AG09309 (cell line): Measurements from ENCODE around the gene PDK1.
A peak's percentile ranks its signal among the peaks of the same experiment; 100 is the strongest.
"Not testable (repeated sequence)": the region's sequence is repeated elsewhere in the genome, so short reads cannot be mapped to it uniquely, and the experiment has no call there.

ENCODE experiments used
- DNase-seq: peaks from one replicate; pipeline ENCODE4 v3.0.0-alpha.2; 2010; ENCODE audit warnings: low read depth
- H3K4me3 ChIP-seq: 2 replicates; pipeline ENCODE4 v1.5.1; 2011; ENCODE audit warnings: mild to moderate bottlenecking, low read depth, low read length, moderate library complexity; ENCODE audit not compliant: control insufficient read depth
- TF ChIP-seq, protein P1 (sequence below): IDR thresholded peaks from 2 replicates; pipeline ENCODE4 v1.5.1; 2011; ENCODE audit warnings: mild to moderate bottlenecking, low read depth, low read length, inconsistent platforms; ENCODE audit not compliant: insufficient read depth, control insufficient read depth; ENCODE audit errors: missing control alignments

Gene PDK1

DNA sequence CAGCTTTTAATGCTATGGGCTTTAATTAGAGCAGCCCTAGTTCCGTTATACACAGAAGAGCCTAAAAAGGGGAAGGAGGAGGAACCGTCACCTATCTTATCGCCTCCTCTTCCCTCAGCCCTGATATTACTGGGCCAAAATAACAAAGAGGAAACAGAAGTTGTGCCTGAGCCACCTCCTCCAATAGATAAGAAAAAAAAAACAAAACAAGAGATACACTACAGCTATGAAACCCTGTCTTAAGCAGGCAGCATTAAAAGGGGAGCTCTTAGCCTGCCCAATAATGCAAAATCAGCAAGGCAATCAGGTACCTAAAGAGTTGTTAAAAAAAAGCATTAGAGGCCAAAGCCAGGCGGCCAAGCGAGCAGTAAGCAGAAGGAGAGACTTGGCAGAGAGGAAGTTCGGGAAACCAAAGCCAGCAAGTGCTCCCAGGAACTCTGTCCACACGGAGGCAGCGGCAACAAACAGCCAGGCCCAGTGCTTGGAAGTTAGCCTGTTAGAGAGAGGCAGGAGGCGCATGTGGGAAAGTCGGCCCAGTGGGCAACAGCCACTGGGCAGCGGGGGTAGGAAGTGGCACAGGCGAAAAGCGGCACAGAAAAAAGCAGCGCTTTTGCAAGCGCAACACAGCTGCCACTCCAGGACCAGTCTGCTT is 41.8 kb upstream of the PDK1 start:
- TF ChIP-seq, protein P1, sequence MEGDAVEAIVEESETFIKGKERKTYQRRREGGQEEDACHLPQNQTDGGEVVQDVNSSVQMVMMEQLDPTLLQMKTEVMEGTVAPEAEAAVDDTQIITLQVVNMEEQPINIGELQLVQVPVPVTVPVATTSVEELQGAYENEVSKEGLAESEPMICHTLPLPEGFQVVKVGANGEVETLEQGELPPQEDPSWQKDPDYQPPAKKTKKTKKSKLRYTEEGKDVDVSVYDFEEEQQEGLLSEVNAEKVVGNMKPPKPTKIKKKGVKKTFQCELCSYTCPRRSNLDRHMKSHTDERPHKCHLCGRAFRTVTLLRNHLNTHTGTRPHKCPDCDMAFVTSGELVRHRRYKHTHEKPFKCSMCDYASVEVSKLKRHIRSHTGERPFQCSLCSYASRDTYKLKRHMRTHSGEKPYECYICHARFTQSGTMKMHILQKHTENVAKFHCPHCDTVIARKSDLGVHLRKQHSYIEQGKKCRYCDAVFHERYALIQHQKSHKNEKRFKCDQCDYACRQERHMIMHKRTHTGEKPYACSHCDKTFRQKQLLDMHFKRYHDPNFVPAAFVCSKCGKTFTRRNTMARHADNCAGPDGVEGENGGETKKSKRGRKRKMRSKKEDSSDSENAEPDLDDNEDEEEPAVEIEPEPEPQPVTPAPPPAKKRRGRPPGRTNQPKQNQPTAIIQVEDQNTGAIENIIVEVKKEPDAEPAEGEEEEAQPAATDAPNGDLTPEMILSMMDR = no peak
- no peak for DNase-seq
- H3K4me3 ChIP-seq = no peak overlapping the region

DNA sequence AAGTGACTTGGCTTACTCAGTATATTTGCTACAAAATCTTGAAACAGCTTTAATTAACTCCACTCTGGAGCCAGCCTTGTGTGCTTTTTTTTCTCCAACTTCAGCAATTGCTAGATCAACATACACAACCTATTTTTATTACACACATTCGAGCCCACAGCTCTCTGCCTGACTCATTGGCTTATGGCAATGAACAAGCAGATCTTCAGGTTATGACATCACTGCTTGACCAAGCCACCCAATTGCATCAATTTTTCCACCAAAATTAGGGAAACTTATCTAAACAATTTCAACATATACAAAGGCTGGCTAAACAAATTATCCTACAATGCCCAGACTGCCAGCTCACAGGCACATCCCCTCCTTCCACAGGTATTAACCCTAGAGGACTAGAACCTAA is 39.6 kb upstream of the PDK1 start:
- peak; percentile 53 for DNase-seq
- no peak overlapping the region for H3K4me3 ChIP-seq
- TF ChIP-seq, protein P1 = no peak

DNA sequence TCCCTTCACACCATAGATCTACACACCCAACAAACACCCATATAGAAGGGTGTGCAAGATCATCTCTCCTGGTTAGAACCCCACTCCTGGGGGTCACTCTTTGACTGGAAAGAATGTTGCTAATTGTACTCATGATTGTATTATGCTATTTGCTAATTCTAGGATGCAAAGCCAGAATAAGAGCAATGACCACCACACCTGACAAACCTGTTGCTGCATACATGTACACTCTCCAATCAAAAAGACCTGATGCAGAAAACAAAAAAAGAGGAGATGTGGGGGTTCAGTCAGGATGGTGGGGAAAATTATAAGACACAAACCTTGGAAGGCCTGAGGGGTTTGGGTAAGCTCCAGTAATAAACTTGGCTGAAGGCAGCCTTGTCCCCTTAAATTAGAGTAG is 36.9 kb upstream of the PDK1 start:
- TF ChIP-seq, protein P1 = no peak
- H3K4me3 ChIP-seq = no peak overlapping the region
- DNase-seq = no peak

DNA sequence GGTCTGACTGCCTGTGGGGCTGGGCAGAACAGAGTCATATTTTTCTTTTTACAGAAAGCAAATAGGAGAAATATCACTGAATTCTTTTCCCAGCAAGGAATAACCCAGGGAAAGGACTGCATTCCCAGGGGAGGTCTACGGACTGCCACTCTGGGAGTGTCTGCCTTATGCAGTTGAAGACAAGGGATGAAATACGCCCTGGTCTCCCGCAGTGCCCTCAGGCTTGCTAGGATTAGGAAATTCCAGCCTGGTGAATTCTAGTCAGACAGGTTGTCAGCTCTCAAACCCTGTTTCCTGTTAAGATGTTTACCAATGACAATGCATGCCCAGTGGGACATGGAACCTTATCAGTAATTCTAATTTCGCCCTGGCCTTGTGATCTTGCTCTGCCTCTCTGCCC is 30.3 kb upstream of the PDK1 start:
- no peak for DNase-seq
- TF ChIP-seq, protein P1 = no peak
- no peak overlapping the region for H3K4me3 ChIP-seq

DNA sequence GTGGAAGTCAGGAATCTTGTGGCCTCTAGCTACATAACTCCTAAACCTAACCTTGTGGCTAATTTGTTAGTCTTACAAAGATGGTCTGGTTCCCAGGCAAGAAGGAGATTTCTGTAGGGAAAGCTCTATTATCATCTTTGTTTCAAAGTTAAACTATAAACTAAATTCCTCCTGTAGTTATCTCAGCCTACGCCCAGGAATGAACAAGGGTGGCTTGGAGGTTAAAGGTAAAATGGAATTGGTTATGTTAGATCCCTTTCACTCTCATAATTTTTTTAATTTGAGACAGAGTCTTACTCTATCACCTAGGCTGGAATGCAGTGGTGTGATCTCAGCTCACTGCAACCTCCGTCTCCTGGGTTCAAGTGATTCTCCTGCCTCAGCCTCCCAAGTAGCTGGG is 24.6 kb upstream of the PDK1 start:
- H3K4me3 ChIP-seq = no peak overlapping the region
- TF ChIP-seq, protein P1 = no peak
- DNase-seq = no peak

DNA sequence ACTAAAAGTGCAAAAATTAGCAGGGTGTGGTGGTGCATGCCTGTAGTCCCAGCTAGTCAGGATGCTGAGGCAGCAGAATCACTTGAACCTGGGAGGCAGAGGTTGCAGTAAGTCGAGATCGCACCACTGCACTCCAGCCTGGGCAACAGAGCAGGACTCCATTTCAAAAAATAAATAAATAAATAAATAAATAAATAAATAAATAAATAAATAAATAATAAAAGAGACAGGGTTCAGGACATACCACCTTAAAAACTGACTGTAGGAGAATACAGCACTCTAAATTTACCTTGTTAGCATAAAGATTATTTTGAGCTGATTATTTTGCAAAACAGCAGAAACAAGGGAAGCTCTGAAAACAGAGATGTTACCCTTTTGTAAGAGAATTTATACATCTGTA is 23.4 kb upstream of the PDK1 start:
- H3K4me3 ChIP-seq, DNase-seq: not testable (repeated sequence)

DNA sequence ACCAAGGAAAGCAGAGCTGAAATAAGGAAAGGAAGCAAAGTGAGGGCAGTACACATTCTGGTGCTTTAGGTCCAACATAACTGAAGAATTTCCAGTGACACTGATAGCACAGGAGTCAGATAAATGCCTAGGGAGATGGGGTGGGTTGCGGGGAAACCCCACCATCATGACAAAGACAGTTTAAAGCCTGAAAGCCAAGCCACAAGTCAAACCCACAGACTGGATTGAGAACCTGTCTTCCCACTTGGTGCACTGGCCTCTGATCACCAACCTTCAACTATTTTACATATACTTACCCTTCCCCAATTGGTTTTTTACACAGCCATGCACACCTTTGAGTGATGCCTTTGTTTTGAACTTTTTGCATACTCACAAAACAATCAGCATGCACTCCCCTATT is 22.2 kb upstream of the PDK1 start:
- TF ChIP-seq, protein P1 = no peak
- no peak overlapping the region for H3K4me3 ChIP-seq
- DNase-seq = no peak
